ENCODE data around the gene MFSD8.
"Not testable (repeated sequence)": the region's sequence is repeated elsewhere in the genome, so short reads cannot be mapped to it uniquely, and the experiment has no call there.

Gene MFSD8

DNA sequence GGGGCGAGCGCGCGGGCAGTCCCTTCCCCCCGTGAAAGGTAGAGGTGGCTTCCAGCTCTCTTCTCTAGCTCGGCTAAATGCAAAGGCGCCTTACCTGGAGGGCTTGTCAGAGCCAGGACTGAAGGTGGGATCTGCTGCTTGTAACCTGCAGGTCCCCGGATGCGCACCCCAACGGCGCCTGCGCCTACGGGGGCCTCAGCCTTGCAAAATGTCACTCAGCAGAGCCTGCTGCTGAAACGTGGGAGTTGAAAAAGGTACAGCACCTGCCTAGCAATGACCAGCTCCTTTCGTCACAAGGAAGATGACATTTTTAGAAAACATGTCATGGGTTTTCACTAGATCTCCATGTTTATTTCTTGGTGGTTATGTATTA, 816 bp upstream of the MFSD8 start:
- peak overlapping the region; percentile 86 for H3K27ac ChIP-seq
- TF ChIP-seq, protein P1, sequence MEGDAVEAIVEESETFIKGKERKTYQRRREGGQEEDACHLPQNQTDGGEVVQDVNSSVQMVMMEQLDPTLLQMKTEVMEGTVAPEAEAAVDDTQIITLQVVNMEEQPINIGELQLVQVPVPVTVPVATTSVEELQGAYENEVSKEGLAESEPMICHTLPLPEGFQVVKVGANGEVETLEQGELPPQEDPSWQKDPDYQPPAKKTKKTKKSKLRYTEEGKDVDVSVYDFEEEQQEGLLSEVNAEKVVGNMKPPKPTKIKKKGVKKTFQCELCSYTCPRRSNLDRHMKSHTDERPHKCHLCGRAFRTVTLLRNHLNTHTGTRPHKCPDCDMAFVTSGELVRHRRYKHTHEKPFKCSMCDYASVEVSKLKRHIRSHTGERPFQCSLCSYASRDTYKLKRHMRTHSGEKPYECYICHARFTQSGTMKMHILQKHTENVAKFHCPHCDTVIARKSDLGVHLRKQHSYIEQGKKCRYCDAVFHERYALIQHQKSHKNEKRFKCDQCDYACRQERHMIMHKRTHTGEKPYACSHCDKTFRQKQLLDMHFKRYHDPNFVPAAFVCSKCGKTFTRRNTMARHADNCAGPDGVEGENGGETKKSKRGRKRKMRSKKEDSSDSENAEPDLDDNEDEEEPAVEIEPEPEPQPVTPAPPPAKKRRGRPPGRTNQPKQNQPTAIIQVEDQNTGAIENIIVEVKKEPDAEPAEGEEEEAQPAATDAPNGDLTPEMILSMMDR (conservative IDR thresholded peaks at IDR 0.05) = no peak; the same call in 1 of the 2 replicates
- no peak for TF ChIP-seq ZFX (IDR thresholded peaks at IDR 0.05)

DNA sequence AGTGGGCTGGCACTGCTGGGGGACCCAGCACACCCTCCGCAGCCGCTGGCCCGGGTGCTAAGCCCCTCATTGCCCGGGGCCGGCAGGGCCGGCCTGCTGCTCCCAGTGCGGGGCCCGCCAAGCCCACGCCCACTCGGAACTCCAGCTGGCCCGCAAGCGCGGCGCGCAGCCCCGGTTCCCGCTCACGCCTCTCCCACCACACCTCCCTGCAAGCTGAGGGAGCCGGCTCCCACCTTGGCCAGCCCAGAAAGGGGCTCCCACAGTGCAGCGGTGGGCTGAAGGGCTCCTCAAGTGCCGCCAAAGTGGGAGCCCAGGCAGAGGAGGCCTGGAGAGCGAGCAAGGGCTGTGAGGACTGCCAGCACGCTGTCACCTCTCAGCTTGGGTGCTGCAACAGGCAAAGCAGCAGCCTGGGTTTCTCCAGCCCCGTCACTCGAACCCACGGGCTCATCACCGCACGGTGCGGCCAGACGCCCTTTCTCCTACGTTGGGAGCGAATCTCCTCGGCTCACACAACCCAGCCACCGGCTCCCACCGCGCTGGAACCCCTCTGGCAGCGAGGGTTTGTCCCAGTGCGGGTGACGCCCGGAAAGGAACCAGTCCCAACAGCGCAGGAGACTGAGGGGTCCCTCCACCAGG, 429 bp downstream of the MFSD8 start:
- H3K27ac ChIP-seq = peak overlapping the region; percentile 86
- peak; percentile 76 for TF ChIP-seq ZFX (IDR thresholded peaks at IDR 0.05)

DNA sequence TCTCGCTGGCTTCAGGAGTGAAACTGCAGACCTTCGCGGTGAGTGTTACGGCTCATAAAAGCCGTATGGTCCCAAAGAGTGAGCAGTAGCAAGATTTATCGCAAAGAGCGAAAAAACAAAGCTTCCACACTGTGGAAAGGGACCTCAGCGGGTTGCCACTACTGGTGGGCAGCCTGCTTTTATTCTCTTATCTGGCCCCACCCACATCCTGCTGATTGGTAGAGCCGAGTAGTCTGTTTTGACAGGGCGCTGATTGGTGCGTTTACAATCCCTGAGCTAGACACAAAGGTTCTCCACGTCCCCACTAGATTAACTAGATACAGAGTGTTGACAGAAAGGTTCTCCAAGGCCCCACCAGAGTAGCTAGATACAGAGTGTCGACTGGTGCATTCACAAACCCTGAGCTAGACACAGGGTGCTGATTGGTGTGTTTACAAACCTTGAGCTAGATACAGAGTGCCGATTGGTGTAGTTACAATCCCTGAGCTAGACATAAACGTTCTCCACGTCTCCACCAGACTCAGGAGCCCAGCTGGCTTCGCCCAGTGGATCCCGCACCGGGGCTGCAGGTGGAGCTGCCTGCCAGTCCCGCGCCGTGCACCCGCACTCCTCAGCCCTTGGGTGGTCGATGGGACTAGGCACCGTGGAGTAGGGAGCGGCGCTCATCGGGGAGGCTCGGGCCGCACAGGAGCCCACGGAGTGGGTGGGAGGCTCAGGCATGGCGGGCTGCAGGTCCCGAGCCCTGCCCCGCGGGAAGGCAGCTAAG, 1.2 kb downstream of the MFSD8 start:
- H3K27ac ChIP-seq = peak overlapping the region; percentile 86

DNA sequence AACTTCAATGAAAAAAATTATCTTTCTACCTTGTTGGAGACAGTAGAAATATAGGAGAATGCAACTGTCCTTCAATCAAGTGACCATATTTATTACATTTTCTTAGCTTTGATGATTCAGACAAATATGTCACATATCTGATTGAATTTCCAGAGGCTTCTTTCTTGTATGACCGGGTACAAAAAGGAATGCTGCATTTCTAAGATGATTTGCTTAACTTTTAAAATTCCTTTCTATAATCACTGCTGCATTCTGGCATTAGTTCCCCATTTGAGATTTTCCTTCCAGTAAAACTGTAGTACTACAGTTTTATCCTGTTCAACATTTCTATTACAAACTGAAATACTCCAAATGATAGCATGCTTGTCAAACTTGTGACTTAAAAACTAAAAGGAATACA, 5.2 kb downstream of the MFSD8 start:
- no peak overlapping the region for H3K27ac ChIP-seq
- TF ChIP-seq, protein P1 (conservative IDR thresholded peaks at IDR 0.05) = no peak
- no peak for TF ChIP-seq ZFX (IDR thresholded peaks at IDR 0.05)

DNA sequence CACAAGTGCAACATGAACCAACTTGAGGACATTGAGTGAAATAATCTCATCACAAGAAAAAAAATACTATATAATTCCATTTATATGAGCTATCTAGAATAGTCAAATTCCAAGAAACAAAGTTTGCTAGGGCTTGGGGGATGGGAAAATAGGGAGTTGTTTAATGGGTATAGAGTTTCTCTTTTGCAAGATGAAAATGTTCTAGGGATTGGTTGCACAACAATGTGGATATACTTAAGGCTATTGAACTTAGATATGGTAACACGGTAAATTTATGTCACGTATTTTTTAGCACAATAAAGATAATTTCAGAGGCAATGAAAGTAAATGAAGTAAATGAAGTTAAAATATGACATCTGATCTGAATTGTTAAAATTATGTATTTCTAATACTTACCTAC, 7.9 kb downstream of the MFSD8 start:
- no peak overlapping the region for H3K27ac ChIP-seq

DNA sequence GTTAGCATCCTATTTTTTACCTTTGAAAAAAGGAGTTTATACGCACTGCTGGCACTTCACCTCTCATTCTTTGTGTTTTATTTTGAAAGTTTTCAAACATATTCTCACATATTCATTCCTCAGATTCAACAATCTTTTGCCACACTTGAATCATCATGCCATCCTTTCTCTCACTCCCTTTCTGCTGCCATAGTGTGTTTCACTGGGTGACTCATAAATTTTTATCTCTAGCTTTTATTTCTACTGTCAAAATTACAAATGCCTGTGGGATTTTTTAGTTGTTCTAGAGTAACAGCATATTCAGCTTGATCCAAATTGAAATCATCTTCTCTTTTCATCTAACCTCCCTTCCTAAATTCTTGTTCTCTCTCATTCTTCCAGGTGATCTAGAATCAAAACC, 28.0 kb downstream of the MFSD8 start:
- H3K27ac ChIP-seq = no peak overlapping the region
- no peak for TF ChIP-seq ZFX (IDR thresholded peaks at IDR 0.05)
- TF ChIP-seq, protein P1 (conservative IDR thresholded peaks at IDR 0.05) = no peak

More for the DNA sequence above, 7.9 kb downstream of the MFSD8 start:
- no peak for TF ChIP-seq ZFX (IDR thresholded peaks at IDR 0.05)

DNA sequence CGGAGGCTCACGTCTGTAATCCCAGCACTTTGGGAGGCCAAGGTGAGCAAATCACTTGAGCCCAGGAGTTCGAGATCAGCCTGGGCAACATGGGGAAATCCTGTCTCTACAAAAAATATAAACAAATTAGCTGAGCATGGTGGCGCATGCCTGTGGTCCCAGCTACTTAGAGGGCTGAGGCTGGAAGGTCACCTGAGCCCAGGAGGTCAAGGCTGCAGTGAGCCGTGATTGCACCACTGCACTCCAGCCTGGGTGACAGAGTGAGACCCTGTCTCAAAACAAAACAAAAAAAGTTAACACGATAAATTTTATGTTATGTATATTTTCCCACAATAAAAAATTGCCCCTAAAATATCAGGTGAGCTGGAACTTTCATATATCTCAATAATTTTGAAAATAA, 33.1 kb downstream of the MFSD8 start:
- H3K27ac ChIP-seq = not testable (repeated sequence)

DNA sequence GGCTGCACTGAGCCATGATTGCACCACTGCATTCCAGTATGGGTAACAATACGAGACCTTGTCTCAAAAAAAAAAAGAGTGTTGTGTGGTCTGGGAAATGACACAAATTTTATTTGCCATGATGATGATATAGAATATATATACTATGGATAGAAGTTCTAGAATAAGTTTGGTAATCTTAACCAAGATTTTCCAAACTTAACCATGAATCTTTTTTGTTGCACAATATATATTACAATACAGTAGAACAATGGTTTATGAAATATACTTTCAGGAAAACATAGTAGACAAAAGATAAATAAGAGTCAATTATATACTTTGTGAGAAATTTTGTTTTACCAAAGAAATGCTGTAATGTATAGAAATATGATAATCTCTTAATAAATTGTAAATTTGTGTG, 34.8 kb downstream of the MFSD8 start:
- no peak overlapping the region for H3K27ac ChIP-seq
- TF ChIP-seq, protein P1 (conservative IDR thresholded peaks at IDR 0.05) = no peak
- no peak for TF ChIP-seq ZFX (IDR thresholded peaks at IDR 0.05)

DNA sequence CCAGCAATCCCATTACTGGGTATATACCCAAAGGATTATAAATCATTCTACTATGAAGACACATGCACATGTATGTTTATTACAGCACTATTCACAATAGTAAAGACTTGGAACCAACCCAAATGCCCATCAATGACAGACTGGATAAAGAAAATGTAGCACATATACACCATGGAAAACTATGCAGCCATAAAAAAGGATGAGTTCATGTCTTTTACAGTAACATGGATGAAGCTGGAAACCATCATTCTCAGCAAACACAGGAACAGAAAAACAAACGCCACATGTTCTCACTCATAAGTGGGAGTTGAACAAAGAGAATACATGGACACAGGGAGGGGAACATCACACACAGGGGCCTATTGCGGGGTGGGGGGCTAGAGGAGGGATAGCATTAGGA, 39.3 kb downstream of the MFSD8 start:
- not testable (repeated sequence) for H3K27ac ChIP-seq

DNA sequence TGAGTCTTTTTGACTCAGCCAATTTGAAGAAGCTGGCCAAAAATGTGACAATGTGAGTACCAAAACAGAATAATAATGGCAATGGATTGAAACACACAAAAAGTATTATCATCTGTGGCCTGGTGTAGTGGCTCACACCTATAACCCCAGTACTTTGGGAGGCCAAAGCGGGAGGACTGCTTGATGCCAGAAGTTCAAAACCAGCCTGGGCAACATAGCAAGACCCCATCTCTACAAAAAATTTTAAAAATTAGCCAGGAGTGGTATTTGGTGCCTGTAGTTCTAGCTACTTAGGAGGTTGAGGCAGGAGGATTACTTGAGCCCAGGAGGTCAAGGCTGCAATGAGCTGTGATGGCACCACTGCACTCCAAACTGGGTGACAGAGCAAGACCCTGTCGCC, 42.7 kb downstream of the MFSD8 start:
- no peak for TF ChIP-seq ZFX (IDR thresholded peaks at IDR 0.05)
- TF ChIP-seq, protein P1 (conservative IDR thresholded peaks at IDR 0.05) = no peak
- H3K27ac ChIP-seq = no peak overlapping the region
